ENCODE data around the gene KIF1B.

DNA sequence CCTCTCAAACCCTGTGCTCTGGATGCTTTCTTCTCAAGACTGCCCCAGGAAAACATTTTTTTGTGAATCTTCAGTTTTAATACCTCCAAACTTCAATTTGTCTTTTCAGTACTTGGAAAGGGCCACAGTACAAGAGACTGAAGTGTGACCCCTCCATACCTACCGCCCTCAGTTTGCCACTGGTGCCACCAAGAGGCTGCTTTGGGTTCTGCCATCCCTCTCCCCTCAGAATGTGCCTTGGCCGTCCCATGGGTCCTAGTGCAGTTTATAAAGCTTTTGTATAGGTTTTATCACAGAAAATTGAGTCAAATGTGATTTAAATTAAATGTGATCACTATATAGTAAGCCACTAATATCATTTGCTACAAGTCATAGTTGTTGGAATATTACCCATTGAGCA is 127.7 kb downstream of the KIF1B start:
- TF ChIP-seq POLR2A (IDR thresholded peaks at IDR 0.05) (no peak), POLR2AphosphoS5 (IDR thresholded peaks at IDR 0.05) (no peak)
- TF ChIP-seq, protein P1, sequence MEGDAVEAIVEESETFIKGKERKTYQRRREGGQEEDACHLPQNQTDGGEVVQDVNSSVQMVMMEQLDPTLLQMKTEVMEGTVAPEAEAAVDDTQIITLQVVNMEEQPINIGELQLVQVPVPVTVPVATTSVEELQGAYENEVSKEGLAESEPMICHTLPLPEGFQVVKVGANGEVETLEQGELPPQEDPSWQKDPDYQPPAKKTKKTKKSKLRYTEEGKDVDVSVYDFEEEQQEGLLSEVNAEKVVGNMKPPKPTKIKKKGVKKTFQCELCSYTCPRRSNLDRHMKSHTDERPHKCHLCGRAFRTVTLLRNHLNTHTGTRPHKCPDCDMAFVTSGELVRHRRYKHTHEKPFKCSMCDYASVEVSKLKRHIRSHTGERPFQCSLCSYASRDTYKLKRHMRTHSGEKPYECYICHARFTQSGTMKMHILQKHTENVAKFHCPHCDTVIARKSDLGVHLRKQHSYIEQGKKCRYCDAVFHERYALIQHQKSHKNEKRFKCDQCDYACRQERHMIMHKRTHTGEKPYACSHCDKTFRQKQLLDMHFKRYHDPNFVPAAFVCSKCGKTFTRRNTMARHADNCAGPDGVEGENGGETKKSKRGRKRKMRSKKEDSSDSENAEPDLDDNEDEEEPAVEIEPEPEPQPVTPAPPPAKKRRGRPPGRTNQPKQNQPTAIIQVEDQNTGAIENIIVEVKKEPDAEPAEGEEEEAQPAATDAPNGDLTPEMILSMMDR (IDR thresholded peaks at IDR 0.05): peak in 5 of 7 experiments; percentile 42 to 65 (median 56)
